ENCODE results near the gene TNS1.

TNS1 gene

GRCh38 chr2:217998926-217999594, 3.7 kb downstream of the TNS1 start:
- DNase-seq (ENCODE audit: low spot score), result no peak

GRCh38 chr2:217997510-217997909, 5.3 kb downstream of the TNS1 start:
- no peak for DNase-seq (ENCODE audit: low spot score)

- peak; percentile 73 for DNase-seq (ENCODE audit: low spot score)
Measured at GRCh38 chr2:217996361-217996760, 6.4 kb downstream of the TNS1 start.

GRCh38 chr2:217995731-217996231, 7.0 kb downstream of the TNS1 start:
- DNase-seq (ENCODE audit: low spot score), result peak; percentile 70

GRCh38 chr2:217994776-217995274, 8.0 kb downstream of the TNS1 start:
- peak; percentile 92 for DNase-seq (ENCODE audit: low spot score)

GRCh38 chr2:217993817-217994463, 8.9 kb downstream of the TNS1 start:
- no peak for DNase-seq (ENCODE audit: low spot score)

GRCh38 chr2:217993138-217993537, 9.7 kb downstream of the TNS1 start:
- DNase-seq (ENCODE audit: low spot score), result no peak

- DNase-seq (ENCODE audit: low spot score), result no peak
Measured at GRCh38 chr2:217992061-217992460, 10.7 kb downstream of the TNS1 start.

GRCh38 chr2:217990791-217991465, 11.9 kb downstream of the TNS1 start:
- DNase-seq (ENCODE audit: low spot score), result no peak

GRCh38 chr2:217990389-217990788, 12.4 kb downstream of the TNS1 start:
- DNase-seq (ENCODE audit: low spot score), result no peak

- DNase-seq (ENCODE audit: low spot score), result no peak
Measured at GRCh38 chr2:217989221-217989948, 13.4 kb downstream of the TNS1 start.

- no peak for DNase-seq (ENCODE audit: low spot score)
Measured at GRCh38 chr2:217988840-217989204, 14.0 kb downstream of the TNS1 start.

- DNase-seq (ENCODE audit: low spot score), result peak; percentile 83
Measured at GRCh38 chr2:217988014-217988839, 14.6 kb downstream of the TNS1 start.

GRCh38 chr2:217987391-217987790, 15.4 kb downstream of the TNS1 start:
- DNase-seq (ENCODE audit: low spot score), result no peak

GRCh38 chr2:217986256-217986961, 16.4 kb downstream of the TNS1 start:
- no peak for DNase-seq (ENCODE audit: low spot score)

- DNase-seq (ENCODE audit: low spot score), result no peak
Measured at GRCh38 chr2:217983276-217984233, 19.2 kb downstream of the TNS1 start.

- no peak for DNase-seq (ENCODE audit: low spot score)
Measured at GRCh38 chr2:217981971-217982370, 20.8 kb downstream of the TNS1 start.

GRCh38 chr2:217981084-217981730, 21.6 kb downstream of the TNS1 start:
- DNase-seq (ENCODE audit: low spot score), result no peak

GRCh38 chr2:217980591-217980990, 22.2 kb downstream of the TNS1 start:
- no peak for DNase-seq (ENCODE audit: low spot score)

Measured in AG08395 (cell line).